CD14-positive monocyte (primary cell): ENCODE results near the gene NKAIN2. TPM values are rescaled to one million over a fixed set of nuclear protein-coding genes. Genes with fewer than 3 reads are reported as not detected.

Source experiments
- DNase-seq, 3 donors: peaks; one replicate each; pipeline ENCODE4 v3.0.0-alpha.2; 2011 to 2022
- H2AFZ ChIP-seq: 2 replicates; pipeline ENCODE4 v1.6.0; 2012; ENCODE audit warnings: mild to moderate bottlenecking, low read depth, low read length, inconsistent platforms; ENCODE audit not compliant: insufficient read depth, poor library complexity, severe bottlenecking
- H3K27ac ChIP-seq, 2 donors: 1 replicate in 1 of 2; 2 replicates in 1 of 2; pipeline ENCODE4 v1.5.1; 2012 to 2013; ENCODE audit warnings: low read length in 2 of 2, control low read depth in 1 of 2, inconsistent platforms in 1 of 2, low read depth in 1 of 2, mild to moderate bottlenecking in 1 of 2
- H3K27me3 ChIP-seq, 2 donors: one replicate each; pipeline versions ENCODE4 v1.6.0 to v1.6.1; 2011 to 2013; ENCODE audit warnings: low read length in 2 of 2; ENCODE audit not compliant: control insufficient read depth in 2 of 2, insufficient read depth in 2 of 2
- H3K36me3 ChIP-seq, 2 donors: replicated peaks in 1 of 2; 1 replicate in 1 of 2; 2 replicates in 1 of 2; pipeline versions ENCODE4 v1.5.1 to v1.6.1; 2012 to 2013; ENCODE audit warnings: low read length in 2 of 2, control low read depth in 1 of 2, inconsistent platforms in 1 of 2, mild to moderate bottlenecking in 1 of 2; ENCODE audit not compliant: insufficient read depth in 2 of 2, control insufficient read depth in 1 of 2
- H3K4me1 ChIP-seq, 2 donors: 1 replicate in 1 of 2; 2 replicates in 1 of 2; pipeline versions ENCODE4 v1.5.1 to v1.6.1; 2012 to 2013; ENCODE audit warnings: low read length in 2 of 2, control low read depth in 1 of 2, inconsistent platforms in 1 of 2, mild to moderate bottlenecking in 1 of 2, moderate library complexity in 1 of 2; ENCODE audit not compliant: insufficient read depth in 2 of 2, control insufficient read depth in 1 of 2
- H3K4me2 ChIP-seq: replicated peaks from 2 replicates; pipeline ENCODE3; 2012; ENCODE audit warnings: low read length, moderate library complexity, mild to moderate bottlenecking; ENCODE audit not compliant: poor library complexity, severe bottlenecking; ENCODE audit errors: extremely low read depth
- H3K4me3 ChIP-seq, 3 experiments: fragments of 200-600 bp in 1 of 3; sonication (generic) in 1 of 3; replicated peaks in 1 of 3; 1 replicate in 2 of 3; 2 replicates in 1 of 3; pipeline ENCODE4 v1.5.1; 2011 to 2013; ENCODE audit warnings: low read length in 3 of 3, mild to moderate bottlenecking in 3 of 3, control low read depth in 2 of 3, low read depth in 2 of 3, inconsistent platforms in 1 of 3, moderate library complexity in 1 of 3
- H3K79me2 ChIP-seq: 2 replicates; pipeline ENCODE4 v1.6.0; 2012; ENCODE audit warnings: mild to moderate bottlenecking, control low read depth, inconsistent platforms, low read length, moderate library complexity; ENCODE audit not compliant: insufficient read depth
- H3K9ac ChIP-seq: 2 replicates; pipeline ENCODE4 v1.6.0; 2017; ENCODE audit warnings: low read length, mild to moderate bottlenecking; ENCODE audit not compliant: insufficient read depth, poor library complexity, severe bottlenecking
- H3K9me3 ChIP-seq, 2 donors: replicated peaks in 1 of 2; 1 replicate in 1 of 2; 2 replicates in 1 of 2; pipeline versions ENCODE4 v1.5.1 to v1.6.1; 2012 to 2013; ENCODE audit warnings: low read length in 2 of 2, control low read depth in 1 of 2; ENCODE audit not compliant: control insufficient read depth in 1 of 2, insufficient read depth in 1 of 2
- H4K20me1 ChIP-seq: 2 replicates; pipeline ENCODE4 v1.6.0; 2012; ENCODE audit warnings: mild to moderate bottlenecking, low read length, control low read depth, moderate library complexity; ENCODE audit not compliant: insufficient read depth
- H3K27ac Mint-ChIP-seq, 7 donors: one replicate each; pipeline ENCODE4 v1.8.0; 2020; ENCODE audit warnings: mild to moderate bottlenecking in 7 of 7, mixed read lengths in 7 of 7, moderate library complexity in 6 of 7, inconsistent platforms in 2 of 7
- H3K27me3 Mint-ChIP-seq, 3 donors: one replicate each; pipeline ENCODE4 v1.8.0; 2021 to 2022; ENCODE audit warnings: low read depth in 3 of 3, mild to moderate bottlenecking in 3 of 3, mixed read lengths in 3 of 3, moderate library complexity in 3 of 3, inconsistent platforms in 1 of 3
- H3K36me3 Mint-ChIP-seq, 2 donors: one replicate each; pipeline ENCODE4 v1.8.0; 2020; ENCODE audit warnings: mixed read lengths in 2 of 2, inconsistent platforms in 1 of 2, mild to moderate bottlenecking in 1 of 2
- H3K4me1 Mint-ChIP-seq: one replicate; pipeline ENCODE4 v1.8.0; 2020; ENCODE audit warnings: mild to moderate bottlenecking, mixed read lengths
- H3K4me3 Mint-ChIP-seq, 2 donors: one replicate each; pipeline ENCODE4 v1.8.0; 2020; ENCODE audit warnings: mild to moderate bottlenecking in 2 of 2, mixed read lengths in 2 of 2, moderate library complexity in 1 of 2
- H3K9me3 Mint-ChIP-seq, 7 donors: one replicate each; pipeline ENCODE4 v1.8.0; 2020 to 2022; ENCODE audit warnings: mixed read lengths in 7 of 7, mild to moderate bottlenecking in 6 of 7, moderate library complexity in 6 of 7, inconsistent platforms in 2 of 7
- WGBS: methylation state at CpG from one replicate; pipeline ENCODE4 v1.1.5; 2013; ENCODE audit warnings: missing lambda C conversion rate; ENCODE audit not compliant: insufficient coverage; 5-methylcytosine and 5-hydroxymethylcytosine counted together
- intact Hi-C, 2 donors: fragments of 100-400 bp; cut with micrococcal nuclease; formaldehyde crosslinking; loops; one replicate each; pipeline versions ENCODE4 v1.15.0 to v1.15.1; 2023
- polyA plus RNA-seq, 3 donors: library from polyadenylated mRNA; depleted of rRNA in 1 of 3; unstranded in 2 of 3; stranded (reverse) in 1 of 3; fragments of 300-500 nt in 2 of 3; fragments of >200 nt in 1 of 3; fragmentation: Illumina TruSeq in 2 of 3; gene quantifications; 1 replicate in 2 of 3; 2 replicates in 1 of 3; pipeline ENCODE4 v1.2.3, GENCODE V29; 2012 to 2021
- TF ChIP-seq, protein P1 (sequence below): fragments of 200-600 bp; IDR thresholded peaks from one replicate; pipeline ENCODE4 v1.8.0; 2022; ENCODE audit warnings: antibody characterized with exemption, mild to moderate bottlenecking

NKAIN2 gene
- polyA plus RNA-seq, 3 donors: not detected

DNA sequence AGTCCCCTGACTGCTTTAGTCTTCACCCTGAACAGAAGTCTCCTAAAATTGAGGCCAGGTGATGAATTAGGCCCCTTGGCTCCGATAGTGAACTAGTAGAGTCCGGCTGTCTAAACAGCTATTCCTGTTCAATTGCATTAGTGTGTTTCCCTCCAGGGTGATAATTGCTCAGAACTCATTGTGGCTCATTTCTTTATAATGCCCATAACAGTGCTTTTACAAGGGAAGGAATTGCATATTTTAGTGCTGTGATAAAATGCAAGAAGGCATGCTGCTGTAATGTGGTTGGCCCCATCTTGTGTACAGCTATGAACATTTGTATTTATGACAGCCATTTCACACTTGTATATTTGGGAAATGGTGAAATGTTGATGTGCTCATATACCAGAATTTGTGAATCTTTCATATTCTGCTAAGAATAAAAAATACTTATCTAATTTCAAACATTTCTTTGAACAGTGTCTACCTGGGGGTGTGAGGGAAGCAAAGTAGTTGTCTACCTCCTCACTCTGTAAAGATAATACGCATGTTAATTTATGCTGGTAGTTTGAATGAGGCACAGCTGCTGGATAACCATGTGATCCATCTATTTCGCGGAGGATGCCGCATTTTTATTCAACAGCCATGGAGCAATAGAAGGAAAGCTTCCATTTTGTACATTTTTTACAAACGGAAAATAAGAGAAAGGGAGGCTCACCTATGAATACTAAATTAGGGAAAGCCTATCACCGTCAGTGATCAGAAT, 451.4 kb downstream of the NKAIN2 start:
- H3K27me3 ChIP-seq: no peaks in the 10 kb centered on the region
- no peak overlapping the region for H3K9ac ChIP-seq
- H3K4me3 ChIP-seq: no peak overlapping the region
- H4K20me1 ChIP-seq: no peaks in the 10 kb centered on the region
- H3K4me3 Mint-ChIP-seq: no peak overlapping the region
- H3K9me3 Mint-ChIP-seq: peaks cover 0 to 4% (median 0%) of the 10 kb centered on the region in 7 donors
- H3K27me3 Mint-ChIP-seq: peaks cover 0 to 1% (median 0%) of the 10 kb centered on the region in 3 donors
- DNase-seq: no peak
- H3K79me2 ChIP-seq: no peaks in the 10 kb centered on the region
- H3K4me1 Mint-ChIP-seq: no peaks in the 10 kb centered on the region
- H3K27ac Mint-ChIP-seq: no peak overlapping the region
- H3K4me1 ChIP-seq: no peaks in the 10 kb centered on the region
- intact Hi-C loops: no loop called here
- H3K4me2 ChIP-seq: no peak overlapping the region
- H3K36me3 ChIP-seq: no peaks in the 10 kb centered on the region
- no peak overlapping the region for H3K27ac ChIP-seq
- no peak overlapping the region for H2AFZ ChIP-seq
- no peaks in the 10 kb centered on the region for H3K36me3 Mint-ChIP-seq
- WGBS: no CpG with 5 or more reads among the region's 8 CpGs
- no peaks in the 10 kb centered on the region for H3K9me3 ChIP-seq
- TF ChIP-seq, protein P1, sequence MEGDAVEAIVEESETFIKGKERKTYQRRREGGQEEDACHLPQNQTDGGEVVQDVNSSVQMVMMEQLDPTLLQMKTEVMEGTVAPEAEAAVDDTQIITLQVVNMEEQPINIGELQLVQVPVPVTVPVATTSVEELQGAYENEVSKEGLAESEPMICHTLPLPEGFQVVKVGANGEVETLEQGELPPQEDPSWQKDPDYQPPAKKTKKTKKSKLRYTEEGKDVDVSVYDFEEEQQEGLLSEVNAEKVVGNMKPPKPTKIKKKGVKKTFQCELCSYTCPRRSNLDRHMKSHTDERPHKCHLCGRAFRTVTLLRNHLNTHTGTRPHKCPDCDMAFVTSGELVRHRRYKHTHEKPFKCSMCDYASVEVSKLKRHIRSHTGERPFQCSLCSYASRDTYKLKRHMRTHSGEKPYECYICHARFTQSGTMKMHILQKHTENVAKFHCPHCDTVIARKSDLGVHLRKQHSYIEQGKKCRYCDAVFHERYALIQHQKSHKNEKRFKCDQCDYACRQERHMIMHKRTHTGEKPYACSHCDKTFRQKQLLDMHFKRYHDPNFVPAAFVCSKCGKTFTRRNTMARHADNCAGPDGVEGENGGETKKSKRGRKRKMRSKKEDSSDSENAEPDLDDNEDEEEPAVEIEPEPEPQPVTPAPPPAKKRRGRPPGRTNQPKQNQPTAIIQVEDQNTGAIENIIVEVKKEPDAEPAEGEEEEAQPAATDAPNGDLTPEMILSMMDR: no peak

GRCh38 chr6:124260337-124260736, 456.7 kb downstream of the NKAIN2 start:
- Mint-ChIP-seq H3K36me3 (no peaks in the 10 kb centered on the region), H3K4me1 (no peaks in the 10 kb centered on the region), H3K4me3 (no peak overlapping the region), H3K27me3 (peaks cover 0 to 2% (median 1%) of the 10 kb centered on the region in 3 donors), H3K27ac (no peak overlapping the region), H3K9me3 (peaks cover 0 to 4% (median 0%) of the 10 kb centered on the region in 7 donors)
- no peak overlapping the region for H2AFZ ChIP-seq
- no peak overlapping the region for H3K9ac ChIP-seq
- H4K20me1 ChIP-seq: no peaks in the 10 kb centered on the region
- 100% methylated on average over 1 of the region's 1 CpG for WGBS
- H3K4me1 ChIP-seq: no peaks in the 10 kb centered on the region
- H3K79me2 ChIP-seq: no peaks in the 10 kb centered on the region
- no peaks in the 10 kb centered on the region for H3K36me3 ChIP-seq
- H3K27me3 ChIP-seq: no peaks in the 10 kb centered on the region
- H3K4me2 ChIP-seq: no peak overlapping the region
- H3K27ac ChIP-seq: no peak overlapping the region
- TF ChIP-seq, protein P1: no peak
- intact Hi-C loops: no loop called here
- DNase-seq: no peak
- no peak overlapping the region for H3K4me3 ChIP-seq
- no peaks in the 10 kb centered on the region for H3K9me3 ChIP-seq
